ENCODE data around the gene ABCA4.

The ABCA4 gene

GRCh38 chr1:94121411-94121821 lies 468 bp upstream of the ABCA4 start:
- DNase-seq = no peak

- DNase-seq = no peak
Measured at GRCh38 chr1:94120570-94120901, 412 bp downstream of the ABCA4 start.

- DNase-seq = no peak
Measured at GRCh38 chr1:94119796-94120569, 965 bp downstream of the ABCA4 start.

GRCh38 chr1:94119306-94119705 lies 1.6 kb downstream of the ABCA4 start:
- DNase-seq = no peak

GRCh38 chr1:94118471-94118870 lies 2.5 kb downstream of the ABCA4 start:
- no peak for DNase-seq

GRCh38 chr1:94118013-94118412 lies 2.9 kb downstream of the ABCA4 start:
- DNase-seq = no peak

GRCh38 chr1:94117259-94117851 lies 3.6 kb downstream of the ABCA4 start:
- DNase-seq = no peak

- no peak for DNase-seq
Measured at GRCh38 chr1:94115900-94116436, 5.0 kb downstream of the ABCA4 start.

- DNase-seq = no peak
Measured at GRCh38 chr1:94115254-94115899, 5.6 kb downstream of the ABCA4 start.

GRCh38 chr1:94113589-94114226 lies 7.2 kb downstream of the ABCA4 start:
- no peak for DNase-seq

GRCh38 chr1:94111879-94112278 lies 9.1 kb downstream of the ABCA4 start:
- no peak for DNase-seq

- no peak for DNase-seq
Measured at GRCh38 chr1:94110946-94111740, 9.8 kb downstream of the ABCA4 start.

GRCh38 chr1:94110021-94110761 lies 10.8 kb downstream of the ABCA4 start:
- no peak for DNase-seq

GRCh38 chr1:94109478-94109877 lies 11.5 kb downstream of the ABCA4 start:
- DNase-seq = no peak

- no peak for DNase-seq
Measured at GRCh38 chr1:94107141-94107540, 13.8 kb downstream of the ABCA4 start.

GRCh38 chr1:94106716-94107115 lies 14.2 kb downstream of the ABCA4 start:
- DNase-seq = no peak

- DNase-seq = no peak
Measured at GRCh38 chr1:94105957-94106529, 14.9 kb downstream of the ABCA4 start.

- DNase-seq = no peak
Measured at GRCh38 chr1:94105581-94105952, 15.4 kb downstream of the ABCA4 start.

- DNase-seq = no peak
Measured at GRCh38 chr1:94104776-94105580, 16.0 kb downstream of the ABCA4 start.

GRCh38 chr1:94104127-94104684 lies 16.7 kb downstream of the ABCA4 start:
- no peak for DNase-seq
